DND-41 (cell line): ENCODE data around the gene LIN9.

Experiments
- ATAC-seq: fragments of 200-7000 bp; cut with Tn5 transposase; 3 replicates; pipeline ENCODE4 v1.9.1; 2021; ENCODE audit warnings: low read depth; ENCODE audit not compliant: insufficient read depth
- DNase-seq: peaks from one replicate; pipeline ENCODE4 v3.0.0-alpha.2; 2020
- H2AFZ ChIP-seq: 2 replicates; pipeline ENCODE4 v1.6.0; 2012; ENCODE audit warnings: low read depth, low read length
- H3K27ac ChIP-seq: 2 replicates; pipeline ENCODE4 v1.5.1; 2012; ENCODE audit warnings: low read length, inconsistent platforms
- H3K27me3 ChIP-seq: fragments of 200-600 bp; sonication (generic); 2 replicates; pipeline ENCODE4 v1.6.0; 2012; ENCODE audit warnings: low read length, mild to moderate bottlenecking, inconsistent platforms; ENCODE audit not compliant: insufficient read depth, poor library complexity
- H3K36me3 ChIP-seq: 2 replicates; pipeline ENCODE4 v1.5.1; 2012; ENCODE audit warnings: low read length, inconsistent platforms; ENCODE audit not compliant: insufficient read depth
- H3K4me1 ChIP-seq: 2 replicates; pipeline ENCODE4 v1.5.1; 2012; ENCODE audit warnings: mild to moderate bottlenecking, low read length; ENCODE audit not compliant: insufficient read depth
- H3K4me2 ChIP-seq: 2 replicates; pipeline ENCODE4 v1.6.0; 2012; ENCODE audit warnings: mild to moderate bottlenecking, moderate library complexity, low read length, inconsistent platforms; ENCODE audit not compliant: insufficient read depth
- H3K4me3 ChIP-seq, 2 experiments: fragments of 200-600 bp in 1 of 2; shearing (Covaris generic) in 1 of 2; 2 replicates each; pipeline ENCODE4 v1.5.1; 2012 to 2016; ENCODE audit warnings: inconsistent platforms in 2 of 2, low read length in 2 of 2, mild to moderate bottlenecking in 2 of 2, low read depth in 1 of 2, moderate library complexity in 1 of 2
- H3K79me2 ChIP-seq: 2 replicates; pipeline ENCODE4 v1.6.0; 2012; ENCODE audit warnings: low read length, inconsistent platforms; ENCODE audit not compliant: insufficient read depth
- H3K9ac ChIP-seq: 2 replicates; pipeline ENCODE4 v1.6.0; 2012; ENCODE audit warnings: low read depth, mild to moderate bottlenecking, inconsistent platforms, low read length, moderate library complexity
- H3K9me3 ChIP-seq: 2 replicates; pipeline ENCODE4 v1.5.1; 2012; ENCODE audit warnings: low read length, moderate library complexity, mild to moderate bottlenecking, inconsistent platforms; ENCODE audit not compliant: insufficient read depth, severe bottlenecking
- H4K20me1 ChIP-seq: 2 replicates; pipeline ENCODE4 v1.6.0; 2012; ENCODE audit warnings: low read length; ENCODE audit not compliant: insufficient read depth
- CTCF ChIP-seq: IDR thresholded peaks from 2 replicates; pipeline ENCODE4 v1.5.1; 2012; ENCODE audit warnings: borderline replicate concordance, low read length, moderate library complexity, mild to moderate bottlenecking; ENCODE audit not compliant: poor library complexity, severe bottlenecking; ENCODE audit errors: extremely low read depth
- EZH2 ChIP-seq: IDR thresholded peaks from 3 replicates; pipeline ENCODE4 v1.6.1; 2012; ENCODE audit warnings: borderline replicate concordance, low read depth, mild to moderate bottlenecking, moderate library complexity, low read length, inconsistent platforms; ENCODE audit not compliant: severe bottlenecking

Gene LIN9

GRCh38 chr1:226355016-226355415 is 46.1 kb upstream of the LIN9 start:
- H3K9me3 ChIP-seq, result no peaks in the 10 kb centered on the region
- ATAC-seq (no peak), DNase-seq (no peak)
- no peak overlapping the region for H3K9ac ChIP-seq
- H3K79me2 ChIP-seq, result no peaks in the 10 kb centered on the region
- H3K4me1 ChIP-seq, result no peaks in the 10 kb centered on the region
- H3K27ac ChIP-seq, result no peak overlapping the region
- H3K4me3 ChIP-seq, result no peak overlapping the region
- H2AFZ ChIP-seq, result no peak overlapping the region
- no peaks in the 10 kb centered on the region for H4K20me1 ChIP-seq
- no peaks in the 10 kb centered on the region for H3K27me3 ChIP-seq
- no peak overlapping the region for H3K4me2 ChIP-seq
- peaks cover 30% of the 10 kb centered on the region for H3K36me3 ChIP-seq
- TF ChIP-seq EZH2 (no peak), CTCF (no peak)

- ATAC-seq, result no peak
- no peak overlapping the region for H3K4me3 ChIP-seq
- no peak overlapping the region for H3K9ac ChIP-seq
- DNase-seq, result no peak
- H3K36me3 ChIP-seq, result peaks cover 20% of the 10 kb centered on the region
- H2AFZ ChIP-seq, result no peak overlapping the region
- H3K4me2 ChIP-seq, result no peak overlapping the region
- H3K9me3 ChIP-seq, result no peaks in the 10 kb centered on the region
- TF ChIP-seq EZH2 (no peak), CTCF (no peak)
- H4K20me1 ChIP-seq, result no peaks in the 10 kb centered on the region
- no peaks in the 10 kb centered on the region for H3K27me3 ChIP-seq
- no peaks in the 10 kb centered on the region for H3K4me1 ChIP-seq
- H3K27ac ChIP-seq, result no peak overlapping the region
- H3K79me2 ChIP-seq, result no peaks in the 10 kb centered on the region
Observed at GRCh38 chr1:226353698-226354525, 44.9 kb upstream of the LIN9 start.

- TF ChIP-seq CTCF (no peak), EZH2 (no peak)
- DNase-seq (peak; percentile 9), ATAC-seq (peak; percentile 35; the same call in 1 of the 3 replicates)
- Histone ChIP-seq H3K9me3 (no peaks in the 10 kb centered on the region), H2AFZ (no peak overlapping the region), H3K4me1 (no peaks in the 10 kb centered on the region), H3K36me3 (no peaks in the 10 kb centered on the region), H4K20me1 (no peaks in the 10 kb centered on the region), H3K27me3 (no peaks in the 10 kb centered on the region), H3K4me3 (no peak overlapping the region), H3K9ac (no peak overlapping the region), H3K27ac (no peak overlapping the region), H3K79me2 (no peaks in the 10 kb centered on the region), H3K4me2 (no peak overlapping the region)
Observed at GRCh38 chr1:226351709-226352108, 42.7 kb upstream of the LIN9 start.

- H3K27me3 ChIP-seq, result no peaks in the 10 kb centered on the region
- H3K4me1 ChIP-seq, result no peaks in the 10 kb centered on the region
- no peaks in the 10 kb centered on the region for H3K36me3 ChIP-seq
- no peak for ATAC-seq
- H3K79me2 ChIP-seq, result no peaks in the 10 kb centered on the region
- no peaks in the 10 kb centered on the region for H3K9me3 ChIP-seq
- H3K4me3 ChIP-seq, result no peak overlapping the region
- no peak overlapping the region for H3K27ac ChIP-seq
- no peak overlapping the region for H3K9ac ChIP-seq
- no peak overlapping the region for H3K4me2 ChIP-seq
- DNase-seq, result no peak
- no peak for TF ChIP-seq CTCF
- TF ChIP-seq EZH2, result no peak
- no peaks in the 10 kb centered on the region for H4K20me1 ChIP-seq
- H2AFZ ChIP-seq, result no peak overlapping the region
Observed at GRCh38 chr1:226350519-226350865, 41.5 kb upstream of the LIN9 start.
